ENCODE measurements around the gene OCEL1.
A peak's percentile ranks its signal among the peaks of the same experiment; 100 is the strongest.

Gene OCEL1

DNA sequence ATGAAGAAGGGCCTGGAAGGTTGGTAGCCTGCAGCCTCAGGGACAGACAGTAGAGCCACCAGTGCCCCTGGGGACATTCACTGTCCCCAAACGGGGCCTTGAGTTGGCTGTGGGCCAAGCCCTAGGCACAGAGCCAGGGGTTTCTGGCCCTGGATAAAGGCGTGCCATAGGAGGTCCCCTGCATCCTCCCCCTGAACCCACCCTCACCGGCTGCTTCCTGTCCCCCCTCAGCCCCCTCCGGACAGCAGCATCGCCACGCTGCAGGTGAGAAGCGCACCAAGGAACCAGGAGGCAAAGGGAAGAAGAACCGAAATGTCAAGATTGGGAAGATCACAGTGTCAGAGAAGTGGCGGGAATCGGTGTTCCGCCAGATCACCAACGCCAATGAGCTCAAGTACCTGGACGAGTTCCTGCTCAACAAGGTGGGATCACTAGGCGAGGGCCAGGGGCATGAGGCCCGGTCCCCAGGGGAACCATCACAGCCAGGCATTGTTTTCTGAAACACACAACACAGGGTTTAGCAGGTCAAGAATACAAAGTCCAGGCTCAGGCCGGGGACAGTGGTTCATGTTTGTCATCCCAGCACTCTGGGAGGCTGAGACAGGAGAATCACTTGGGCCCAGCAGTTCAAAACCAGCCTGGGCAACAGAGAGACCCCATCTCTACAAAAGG, 25.5 kb upstream of the OCEL1 start:
- TF ChIP-seq, protein P1, sequence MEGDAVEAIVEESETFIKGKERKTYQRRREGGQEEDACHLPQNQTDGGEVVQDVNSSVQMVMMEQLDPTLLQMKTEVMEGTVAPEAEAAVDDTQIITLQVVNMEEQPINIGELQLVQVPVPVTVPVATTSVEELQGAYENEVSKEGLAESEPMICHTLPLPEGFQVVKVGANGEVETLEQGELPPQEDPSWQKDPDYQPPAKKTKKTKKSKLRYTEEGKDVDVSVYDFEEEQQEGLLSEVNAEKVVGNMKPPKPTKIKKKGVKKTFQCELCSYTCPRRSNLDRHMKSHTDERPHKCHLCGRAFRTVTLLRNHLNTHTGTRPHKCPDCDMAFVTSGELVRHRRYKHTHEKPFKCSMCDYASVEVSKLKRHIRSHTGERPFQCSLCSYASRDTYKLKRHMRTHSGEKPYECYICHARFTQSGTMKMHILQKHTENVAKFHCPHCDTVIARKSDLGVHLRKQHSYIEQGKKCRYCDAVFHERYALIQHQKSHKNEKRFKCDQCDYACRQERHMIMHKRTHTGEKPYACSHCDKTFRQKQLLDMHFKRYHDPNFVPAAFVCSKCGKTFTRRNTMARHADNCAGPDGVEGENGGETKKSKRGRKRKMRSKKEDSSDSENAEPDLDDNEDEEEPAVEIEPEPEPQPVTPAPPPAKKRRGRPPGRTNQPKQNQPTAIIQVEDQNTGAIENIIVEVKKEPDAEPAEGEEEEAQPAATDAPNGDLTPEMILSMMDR (IDR thresholded peaks at IDR 0.05; ENCODE audit: low read depth, low read length, missing control alignments): no peak
- no peak for DNase-seq (ENCODE audit: low read depth)
- H3K4me3 ChIP-seq (ENCODE audit: low read depth, low read length): no peak overlapping the region

DNA sequence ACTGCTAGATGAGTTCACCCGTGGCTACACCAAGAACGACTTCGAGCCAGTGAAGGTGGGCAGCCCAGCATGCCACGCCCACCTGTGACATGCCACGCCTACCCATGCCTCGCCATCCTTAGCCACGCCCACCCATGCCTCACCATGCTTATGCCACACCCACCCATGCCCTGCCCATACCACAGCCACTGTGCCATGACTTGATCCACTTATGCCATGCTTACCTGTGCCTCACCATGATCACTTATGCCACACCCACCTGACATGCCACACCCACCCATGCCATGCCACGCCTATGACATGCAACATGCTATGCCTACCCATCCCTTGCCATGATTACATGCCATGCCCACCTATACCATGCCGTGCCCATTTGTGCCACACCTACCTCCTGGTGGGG, 23.8 kb upstream of the OCEL1 start:
- no peak overlapping the region for H3K4me3 ChIP-seq (ENCODE audit: low read depth, low read length)
- TF ChIP-seq, protein P1 (IDR thresholded peaks at IDR 0.05; ENCODE audit: low read depth, low read length, missing control alignments): no peak
- DNase-seq (ENCODE audit: low read depth): no peak

DNA sequence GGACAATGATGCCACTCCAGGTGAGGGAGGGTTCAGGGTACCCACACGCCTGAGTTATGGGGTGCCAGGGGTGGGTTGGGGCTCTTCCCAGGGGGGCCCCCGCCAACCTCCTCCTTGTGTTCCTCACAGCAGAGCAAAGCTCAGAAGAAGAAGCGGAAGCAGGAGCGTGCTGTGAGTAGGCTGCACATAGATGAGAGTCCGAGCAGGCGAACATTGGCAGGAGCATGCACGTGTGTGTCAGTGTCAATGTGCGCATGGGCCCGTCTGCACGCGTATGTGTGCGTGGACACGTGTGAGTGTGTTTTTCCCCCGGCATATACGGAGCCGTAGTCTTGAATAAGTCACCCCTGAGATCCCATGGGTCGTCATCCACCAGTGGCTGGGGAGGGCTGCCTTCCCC, 23.3 kb upstream of the OCEL1 start:
- no peak for DNase-seq (ENCODE audit: low read depth)
- TF ChIP-seq, protein P1 (IDR thresholded peaks at IDR 0.05; ENCODE audit: low read depth, low read length, missing control alignments): no peak
- H3K4me3 ChIP-seq (ENCODE audit: low read depth, low read length): no peak overlapping the region

DNA sequence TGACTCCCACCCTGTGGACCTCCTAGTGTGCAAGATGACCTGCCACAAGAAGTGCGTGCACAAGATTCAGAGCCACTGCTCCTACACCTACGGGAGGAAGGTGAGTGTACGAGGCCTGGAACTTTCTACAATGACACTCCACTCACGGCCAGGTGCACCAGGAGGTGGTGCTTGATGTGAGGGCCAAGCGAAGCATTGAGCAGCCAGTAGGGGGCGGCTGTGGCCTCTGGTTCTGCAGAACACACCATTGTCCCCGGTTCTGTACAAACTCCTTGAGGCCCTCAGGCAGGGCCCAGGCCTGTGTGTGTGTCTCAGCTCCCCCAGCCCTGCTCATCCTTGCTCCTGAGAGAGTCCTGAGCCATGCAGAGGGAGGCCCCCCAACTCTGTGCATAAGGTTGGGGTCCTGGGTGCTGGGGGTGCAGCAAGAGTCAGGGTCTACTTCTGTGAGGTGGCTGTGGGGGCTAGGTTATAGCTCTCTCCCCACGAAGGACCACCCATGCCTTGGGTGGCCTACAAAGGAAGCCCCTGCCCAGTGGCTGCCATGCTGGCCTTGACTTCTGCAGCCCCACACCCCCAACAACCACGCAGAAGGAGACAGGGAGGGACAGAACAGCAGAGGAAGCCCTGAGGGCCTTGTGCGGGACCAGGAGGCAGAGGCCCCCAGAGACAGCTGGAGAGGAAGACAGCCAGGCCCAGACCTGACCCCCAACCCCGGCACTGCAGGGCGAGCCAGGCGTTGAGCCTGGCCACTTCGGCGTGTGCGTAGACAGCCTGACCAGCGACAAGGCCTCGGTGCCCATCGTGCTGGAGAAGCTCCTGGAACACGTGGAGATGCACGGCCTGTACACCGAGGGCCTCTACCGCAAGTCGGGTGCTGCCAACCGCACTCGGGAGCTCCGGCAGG, 20.5 kb upstream of the OCEL1 start:
- no peak overlapping the region for H3K4me3 ChIP-seq (ENCODE audit: low read depth, low read length)
- TF ChIP-seq, protein P1 (IDR thresholded peaks at IDR 0.05; ENCODE audit: low read depth, low read length, missing control alignments): peak; percentile 81
- DNase-seq (ENCODE audit: low read depth): no peak

DNA sequence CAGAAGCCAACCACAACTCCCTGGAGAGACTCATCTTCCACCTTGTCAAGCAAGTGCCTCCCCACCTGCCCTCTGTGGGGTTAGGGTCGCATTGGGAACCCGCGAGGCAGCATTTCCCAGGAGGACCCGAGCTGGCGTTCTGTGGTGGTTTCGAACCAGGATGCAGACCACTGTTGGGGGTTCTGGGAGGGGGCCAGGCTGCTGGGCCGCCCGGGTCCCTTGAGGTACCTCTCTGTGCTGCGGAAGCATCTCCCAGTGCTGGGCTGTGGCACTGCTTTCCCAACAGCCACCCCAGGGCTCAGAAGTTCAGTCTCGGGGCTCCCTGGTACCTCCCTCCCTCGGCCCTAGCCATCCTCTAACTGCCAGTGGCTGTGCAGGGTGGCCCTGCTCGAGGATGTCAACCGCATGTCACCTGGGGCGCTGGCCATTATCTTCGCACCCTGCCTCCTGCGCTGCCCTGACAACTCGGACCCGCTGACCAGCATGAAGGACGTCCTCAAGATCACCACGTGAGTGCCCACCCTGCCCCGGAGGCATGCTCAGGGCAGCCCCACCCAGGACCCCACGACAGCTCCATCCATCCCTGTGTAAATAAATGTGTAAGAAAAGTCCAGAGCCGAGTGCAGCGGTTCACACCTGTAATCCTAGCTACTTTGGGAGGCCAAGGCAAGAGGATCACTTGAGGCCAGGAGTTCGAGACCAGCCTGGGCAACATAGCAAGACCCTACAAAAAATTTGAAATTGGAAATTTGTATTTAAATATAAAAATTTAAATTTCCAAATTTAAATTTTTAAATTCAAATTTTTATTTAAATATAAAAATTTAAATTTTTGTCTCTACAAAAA, 19.1 kb upstream of the OCEL1 start:
- TF ChIP-seq, protein P1 (IDR thresholded peaks at IDR 0.05; ENCODE audit: low read depth, low read length, missing control alignments): no peak
- no peak for DNase-seq (ENCODE audit: low read depth)
- no peak overlapping the region for H3K4me3 ChIP-seq (ENCODE audit: low read depth, low read length)

DNA sequence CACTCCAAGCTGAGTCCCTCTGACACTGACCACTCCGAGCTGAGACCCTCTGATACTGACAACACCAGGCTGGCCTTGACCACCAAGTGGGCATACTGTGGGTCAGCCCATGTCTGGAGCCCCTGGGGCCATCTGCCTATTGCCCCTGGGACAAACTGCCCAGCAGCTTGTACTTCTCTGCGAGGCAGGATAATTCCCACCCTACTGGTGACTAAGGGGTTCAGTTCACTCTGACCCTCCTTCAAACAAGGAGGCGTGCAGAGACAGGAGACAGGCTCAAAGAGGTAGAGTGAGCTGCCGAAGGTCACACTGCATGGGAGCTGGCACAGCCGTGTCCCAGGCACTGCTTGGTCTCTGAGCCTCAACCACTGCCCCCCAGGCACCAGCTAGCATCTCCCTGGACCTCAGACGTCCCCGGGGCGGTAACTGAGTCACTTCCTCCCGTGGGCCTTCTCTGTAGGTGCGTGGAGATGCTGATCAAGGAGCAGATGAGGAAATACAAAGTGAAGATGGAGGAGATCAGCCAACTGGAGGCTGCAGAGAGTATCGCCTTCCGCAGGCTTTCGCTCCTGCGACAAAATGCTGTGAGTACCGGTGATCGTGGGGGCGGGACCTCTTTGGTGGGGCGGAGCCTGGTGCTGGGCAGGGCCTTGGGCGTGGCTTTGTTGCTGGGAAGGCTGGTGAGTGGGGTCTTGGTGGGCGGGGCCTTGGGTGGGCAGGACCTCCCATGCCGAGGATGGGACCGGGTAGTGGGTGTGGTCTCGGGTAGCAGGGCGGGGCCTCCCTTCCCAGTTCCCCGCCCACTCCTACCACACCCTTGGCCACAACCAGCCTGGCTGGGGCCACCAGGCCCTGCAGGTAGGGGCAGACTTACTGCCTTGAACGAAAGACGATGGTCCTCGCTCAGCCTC, 16.6 kb upstream of the OCEL1 start:
- TF ChIP-seq, protein P1 (IDR thresholded peaks at IDR 0.05; ENCODE audit: low read depth, low read length, missing control alignments): no peak
- DNase-seq (ENCODE audit: low read depth): peak; percentile 47
- H3K4me3 ChIP-seq (ENCODE audit: low read depth, low read length): no peak overlapping the region

All from GM12864 (cell line).